Non-pigmented ciliary epithelial cell (primary cell): ENCODE measurements around the gene ZNF281.
"Not testable (repeated sequence)": the region's sequence is repeated elsewhere in the genome, so short reads cannot be mapped to it uniquely, and the experiment has no call there.

Experiments
- DNase-seq: peaks from one replicate; pipeline ENCODE4 v3.0.0-alpha.2; 2010; ENCODE audit warnings: low read depth

Gene ZNF281

GRCh38 chr1:200363264-200363933 is 46.4 kb downstream of the ZNF281 start:
- DNase-seq = no peak

DNA sequence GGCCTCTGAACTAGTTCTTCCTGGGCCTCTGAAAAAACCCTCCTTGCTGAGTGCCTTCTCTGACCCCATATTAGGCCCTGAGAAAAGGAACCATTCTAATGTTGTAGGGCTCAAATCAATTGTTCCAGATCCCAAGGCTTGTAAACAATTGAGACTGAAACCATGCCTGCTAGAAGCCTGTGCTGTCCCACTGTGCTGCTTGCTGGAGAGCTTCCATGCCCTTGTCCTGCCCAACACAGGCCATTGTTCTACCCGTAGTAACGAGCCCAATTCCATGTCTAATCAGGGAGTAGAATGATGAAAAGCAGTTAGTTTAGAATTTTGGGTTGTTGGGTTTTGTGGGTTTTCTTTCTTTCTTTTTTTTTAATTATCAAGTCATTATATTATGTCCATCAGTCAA is 47.4 kb downstream of the ZNF281 start:
- DNase-seq = no peak

DNA sequence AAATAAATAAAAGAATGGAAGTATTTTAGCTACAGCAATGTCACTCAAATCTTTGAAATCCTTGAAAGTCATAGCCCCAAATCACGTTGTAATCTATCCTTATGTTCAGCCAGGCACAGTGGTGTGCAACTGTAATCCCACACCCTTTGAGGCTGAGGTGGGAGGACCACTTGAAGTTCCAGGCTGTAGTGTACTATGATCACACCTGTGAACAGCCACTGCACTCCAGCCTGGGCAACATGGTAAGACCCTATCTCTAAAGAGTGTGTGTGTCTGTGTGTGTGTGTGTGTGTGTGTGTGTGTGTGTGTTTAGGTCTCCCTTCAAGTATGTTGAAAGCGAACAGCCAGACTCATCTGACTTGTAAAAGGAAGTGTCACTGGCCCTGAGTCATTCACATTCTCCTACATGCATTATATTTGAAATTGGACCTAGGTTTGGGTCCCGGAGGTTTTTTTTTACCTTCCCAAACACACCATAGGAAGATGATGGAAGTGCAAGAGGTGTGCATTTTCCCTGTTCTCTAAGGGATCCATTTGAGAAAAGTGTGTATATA is 50.1 kb downstream of the ZNF281 start:
- no peak for DNase-seq

GRCh38 chr1:200357925-200358324 is 51.9 kb downstream of the ZNF281 start:
- not testable (repeated sequence) for DNase-seq

- DNase-seq = no peak
Observed at GRCh38 chr1:200355801-200356200, 54.0 kb downstream of the ZNF281 start.
